Endothelial cell (in vitro differentiated cells): ENCODE data around the gene MRPL10. TPM values are rescaled to one million over a fixed set of nuclear protein-coding genes. Genes with fewer than 3 reads are reported as not detected.

Experiments
- DNase-seq: peaks from one replicate; pipeline ENCODE4 v3.0.0; 2021; ENCODE audit warnings: low spot score
- H3K27ac Mint-ChIP-seq: one replicate; pipeline ENCODE4 v1.8.0; 2021; ENCODE audit warnings: mixed read lengths, inconsistent platforms; ENCODE audit not compliant: unreplicated experiment
- H3K27me3 Mint-ChIP-seq: one replicate; pipeline ENCODE4 v1.8.0; 2021; ENCODE audit warnings: mild to moderate bottlenecking, moderate library complexity, mixed read lengths, inconsistent platforms; ENCODE audit not compliant: unreplicated experiment
- H3K36me3 Mint-ChIP-seq: one replicate; pipeline ENCODE4 v1.8.0; 2021; ENCODE audit warnings: mild to moderate bottlenecking, low read depth, mixed read lengths, inconsistent platforms; ENCODE audit not compliant: unreplicated experiment
- H3K4me1 Mint-ChIP-seq: one replicate; pipeline ENCODE4 v1.8.0; 2021; ENCODE audit warnings: mild to moderate bottlenecking, mixed read lengths, inconsistent platforms; ENCODE audit not compliant: unreplicated experiment
- H3K4me3 Mint-ChIP-seq: one replicate; pipeline ENCODE4 v1.8.0; 2021; ENCODE audit warnings: mild to moderate bottlenecking, mixed read lengths, inconsistent platforms; ENCODE audit not compliant: unreplicated experiment
- H3K9me3 Mint-ChIP-seq: one replicate; pipeline ENCODE4 v1.8.0; 2021; ENCODE audit warnings: mixed read lengths, inconsistent platforms; ENCODE audit not compliant: unreplicated experiment
- total RNA-seq: library from RNA; stranded (reverse); fragmentation: NEBNext Ultra II Directional; extraction: Animal tissue kit (Norgen Biotek cat#: 25700); gene quantifications from one replicate; pipeline ENCODE4 v1.2.1, GENCODE V29; 2021; ENCODE audit not compliant: unreplicated experiment
- TF ChIP-seq, protein P1 (sequence below): fragments of 200-600 bp; sonication (generic); IDR thresholded peaks from one replicate; pipeline ENCODE4 v1.5.0; 2021; ENCODE audit warnings: antibody characterized with exemption; ENCODE audit not compliant: unreplicated experiment

MRPL10 gene
- total RNA-seq, 1 donor from 2014 or later, result 56.3 TPM

DNA sequence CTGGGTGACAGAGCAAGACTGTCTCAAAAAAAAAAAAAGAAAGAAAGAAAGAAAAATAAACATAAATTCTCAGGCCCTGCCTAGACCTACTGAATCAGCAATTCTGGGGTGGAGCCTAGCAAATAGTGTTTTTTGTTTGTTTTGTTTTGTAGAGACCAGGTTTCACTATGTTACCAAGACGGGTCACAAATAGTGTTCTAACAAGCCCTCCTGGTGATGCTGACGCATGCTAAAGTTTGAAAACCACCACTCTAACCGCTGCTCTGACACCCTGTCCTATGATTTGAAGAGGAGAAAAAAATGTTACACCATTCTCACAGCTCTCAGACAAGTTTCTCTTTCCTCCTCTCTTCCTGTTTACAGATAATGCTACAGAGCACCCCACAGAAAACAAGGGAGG is 1.5 kb downstream of the MRPL10 start:
- peaks cover 13% of the 10 kb centered on the region for H3K27me3 Mint-ChIP-seq
- TF ChIP-seq, protein P1, sequence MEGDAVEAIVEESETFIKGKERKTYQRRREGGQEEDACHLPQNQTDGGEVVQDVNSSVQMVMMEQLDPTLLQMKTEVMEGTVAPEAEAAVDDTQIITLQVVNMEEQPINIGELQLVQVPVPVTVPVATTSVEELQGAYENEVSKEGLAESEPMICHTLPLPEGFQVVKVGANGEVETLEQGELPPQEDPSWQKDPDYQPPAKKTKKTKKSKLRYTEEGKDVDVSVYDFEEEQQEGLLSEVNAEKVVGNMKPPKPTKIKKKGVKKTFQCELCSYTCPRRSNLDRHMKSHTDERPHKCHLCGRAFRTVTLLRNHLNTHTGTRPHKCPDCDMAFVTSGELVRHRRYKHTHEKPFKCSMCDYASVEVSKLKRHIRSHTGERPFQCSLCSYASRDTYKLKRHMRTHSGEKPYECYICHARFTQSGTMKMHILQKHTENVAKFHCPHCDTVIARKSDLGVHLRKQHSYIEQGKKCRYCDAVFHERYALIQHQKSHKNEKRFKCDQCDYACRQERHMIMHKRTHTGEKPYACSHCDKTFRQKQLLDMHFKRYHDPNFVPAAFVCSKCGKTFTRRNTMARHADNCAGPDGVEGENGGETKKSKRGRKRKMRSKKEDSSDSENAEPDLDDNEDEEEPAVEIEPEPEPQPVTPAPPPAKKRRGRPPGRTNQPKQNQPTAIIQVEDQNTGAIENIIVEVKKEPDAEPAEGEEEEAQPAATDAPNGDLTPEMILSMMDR, result no peak
- no peak for DNase-seq
- no peaks in the 10 kb centered on the region for H3K9me3 Mint-ChIP-seq
- H3K36me3 Mint-ChIP-seq, result peaks cover 17% of the 10 kb centered on the region
- H3K4me3 Mint-ChIP-seq, result peak overlapping the region; percentile 11
- H3K27ac Mint-ChIP-seq, result peak overlapping the region; percentile 3
- H3K4me1 Mint-ChIP-seq, result peaks cover 43% of the 10 kb centered on the region

- Mint-ChIP-seq H3K27ac (no peak overlapping the region), H3K4me1 (peaks cover 10% of the 10 kb centered on the region), H3K9me3 (no peaks in the 10 kb centered on the region), H3K27me3 (peaks cover 4% of the 10 kb centered on the region), H3K36me3 (peaks cover 15% of the 10 kb centered on the region), H3K4me3 (no peak overlapping the region)
- TF ChIP-seq, protein P1, result no peak
- no peak for DNase-seq
Observed at GRCh38 chr17:47823519-47823918, 7.8 kb downstream of the MRPL10 start.

DNA sequence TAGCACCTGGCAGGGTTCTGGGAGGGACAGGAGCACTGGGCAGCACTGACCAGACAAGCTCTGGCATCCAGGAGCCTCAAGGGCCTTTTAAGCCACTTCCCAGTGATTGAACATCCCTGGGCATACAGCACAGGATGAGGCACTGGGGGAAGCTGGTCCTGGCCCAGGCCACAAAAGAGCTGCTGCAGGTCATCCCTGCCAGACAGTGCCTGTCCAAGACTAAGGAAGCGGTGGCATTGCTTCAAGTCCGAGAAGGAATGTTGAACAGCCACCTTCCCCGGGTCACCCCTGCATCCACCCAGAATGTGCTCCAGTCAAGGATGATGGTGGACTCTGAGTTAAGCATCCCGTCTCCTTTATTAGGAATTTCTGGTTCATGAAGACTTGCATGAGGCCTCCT is 8.6 kb downstream of the MRPL10 start:
- Mint-ChIP-seq H3K36me3 (peaks cover 18% of the 10 kb centered on the region), H3K27me3 (peaks cover 4% of the 10 kb centered on the region), H3K4me3 (no peak overlapping the region), H3K4me1 (peaks cover 10% of the 10 kb centered on the region), H3K27ac (no peak overlapping the region), H3K9me3 (no peaks in the 10 kb centered on the region)
- TF ChIP-seq, protein P1, result no peak
- no peak for DNase-seq

DNA sequence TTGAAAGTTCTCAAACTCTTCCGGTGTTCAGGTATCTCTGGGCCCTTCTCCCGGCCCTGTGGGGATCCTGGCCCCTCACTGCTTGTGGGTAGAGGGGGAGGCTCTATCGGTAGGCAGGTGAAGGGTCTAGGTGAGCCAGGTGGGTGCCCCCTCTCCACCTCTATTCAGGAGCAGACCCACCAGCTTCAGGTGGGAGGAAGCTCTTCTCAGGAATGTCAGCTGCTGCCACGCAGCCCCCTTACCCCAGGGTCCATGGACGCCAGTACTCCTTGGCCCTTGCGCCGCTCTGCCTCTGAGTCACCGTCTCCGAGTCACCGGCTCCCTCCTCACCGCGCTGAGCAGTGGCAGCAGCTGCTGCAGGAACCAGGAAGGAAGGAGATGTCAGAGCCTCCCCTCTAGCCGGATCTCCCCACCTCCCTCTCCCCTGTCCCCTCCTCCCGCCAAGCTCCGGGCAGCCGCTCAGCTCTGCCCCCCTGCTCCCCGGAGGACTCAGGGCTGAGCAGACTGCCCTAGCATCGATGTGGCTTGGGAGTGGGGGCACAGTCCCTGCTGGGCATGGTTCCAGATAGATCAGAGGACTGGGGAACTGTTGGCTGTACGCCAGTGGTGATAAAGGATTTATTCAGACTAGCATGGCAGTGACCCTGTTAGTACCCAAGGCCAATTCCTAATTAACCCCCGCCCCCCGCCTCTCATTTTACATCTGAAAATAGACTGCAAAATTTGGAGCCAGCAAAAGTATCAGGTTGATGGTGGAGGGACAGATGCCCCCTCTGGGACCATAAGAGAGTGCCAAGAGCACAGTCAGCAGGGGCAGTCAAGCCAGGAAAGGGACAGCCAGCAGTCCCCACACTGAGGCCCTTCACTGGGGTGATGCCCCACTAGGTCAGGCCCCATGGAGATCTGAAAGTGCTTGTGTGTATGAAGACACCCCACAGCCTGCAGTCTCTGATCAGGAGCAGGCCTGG is 9.6 kb downstream of the MRPL10 start, which contains the start of gene OSBPL7:
TSS of gene OSBPL7 (minus strand) at position 371 of the 968 bp plus-strand sequence. CDS start 1,516 bp downstream, outside the sequence.
- H3K4me1 Mint-ChIP-seq, result peaks cover 10% of the 10 kb centered on the region
- TF ChIP-seq, protein P1, result no peak
- peaks cover 4% of the 10 kb centered on the region for H3K27me3 Mint-ChIP-seq
- no peak within 1 kb of the TSS for H3K27ac Mint-ChIP-seq
- H3K4me3 Mint-ChIP-seq, result peak within 1 kb of the TSS; percentile 95
- no peaks in the 10 kb centered on the region for H3K9me3 Mint-ChIP-seq
- peak; percentile 59 for DNase-seq
- H3K36me3 Mint-ChIP-seq, result peaks cover 26% of the 10 kb centered on the region

- peaks cover 4% of the 10 kb centered on the region for H3K27me3 Mint-ChIP-seq
- H3K36me3 Mint-ChIP-seq, result peaks cover 22% of the 10 kb centered on the region
- H3K27ac Mint-ChIP-seq, result no peak overlapping the region
- peaks cover 10% of the 10 kb centered on the region for H3K4me1 Mint-ChIP-seq
- TF ChIP-seq, protein P1, result no peak
- no peaks in the 10 kb centered on the region for H3K9me3 Mint-ChIP-seq
- DNase-seq, result no peak
- peak overlapping the region; percentile 95 for H3K4me3 Mint-ChIP-seq
Observed at GRCh38 chr17:47821031-47821423, 10.3 kb downstream of the MRPL10 start.
